HCT116 (cell line): Measurements from ENCODE around the gene TACC3. TPM values are rescaled to one million over a fixed set of nuclear protein-coding genes. Genes with fewer than 3 reads are reported as not detected.

ENCODE experiments used
- ATAC-seq: fragments of 200-7000 bp; cut with Tn5 transposase; 2 replicates; pipeline ENCODE4 v1.9.1; 2020; ENCODE audit warnings: mild to moderate bottlenecking, moderate library complexity
- BruUV-seq: library from RNA; stranded (reverse); fragments of 400-500 nt; replicated peaks from 2 replicates; lab custom pipeline; 2021; lab: Mats Ljungman, UMichigan
- CTCF ChIA-PET: fragments of 300-600 bp; sonication (Branson Sonifier 250); formaldehyde crosslinking; loops from one replicate; lab custom pipeline; 2021; ENCODE audit warnings: antibody characterized with exemption; lab: Charles Lee
- POLR2A ChIA-PET: fragments of 300-600, 350-600 bp; sonication (Branson Sonifier 250); formaldehyde crosslinking; loops from one replicate; lab custom pipeline; 2021; ENCODE audit warnings: antibody characterized with exemption; lab: Charles Lee
- RAD21 ChIA-PET, 2 experiments: fragments of 300-600 bp; sonication (Branson Sonifier 250); formaldehyde crosslinking; loops; one replicate each; lab custom pipeline; 2023; ENCODE audit warnings: low total read pairs in 2 of 2; ENCODE audit not compliant: uncharacterized antibody in 2 of 2, unreplicated experiment in 2 of 2, low non-redundant PET in 1 of 2; lab: Charles Lee
- DNase-seq: peaks from one replicate; pipeline ENCODE4 v3.0.0-alpha.2; 2010; ENCODE audit warnings: low read depth, low spot score
- H2AFZ ChIP-seq: fragments of 200-600 bp; shearing (Covaris generic), sonication (generic); 2 replicates; pipeline ENCODE4 v1.6.1; 2017; ENCODE audit warnings: low read depth, mixed run types, mixed read lengths, antibody characterized with exemption, low read length; ENCODE audit not compliant: poor library complexity, severe bottlenecking
- H3K27ac ChIP-seq: 2 replicates; pipeline ENCODE4 v1.5.1; 2012; ENCODE audit warnings: low read depth, low read length
- H3K27me3 ChIP-seq: fragments of 200-600 bp; sonication (generic); 2 replicates; pipeline ENCODE4 v1.6.1; 2016; ENCODE audit warnings: mixed run types, low read length, mixed read lengths; ENCODE audit not compliant: insufficient read depth
- H3K36me3 ChIP-seq, 2 experiments: fragments of 200-500 bp in 1 of 2; fragments of 200-600 bp in 1 of 2; sonication (Bioruptor generic) in 1 of 2; sonication (generic) in 1 of 2; 2 replicates each; pipeline versions ENCODE4 v1.5.1 to v1.6.1; 2014 to 2016; ENCODE audit warnings: low read length in 2 of 2, inconsistent platforms in 1 of 2, mixed read lengths in 1 of 2, mixed run types in 1 of 2; ENCODE audit not compliant: insufficient read depth in 2 of 2, control insufficient read depth in 1 of 2
- H3K4me1 ChIP-seq, 2 experiments: fragments of 200-600 bp in 1 of 2; sonication (generic) in 1 of 2; 2 replicates each; pipeline versions ENCODE4 v1.5.1 to v1.6.1; 2012 to 2017; ENCODE audit warnings: low read length in 2 of 2, inconsistent platforms in 1 of 2, mild to moderate bottlenecking in 1 of 2, mixed read lengths in 1 of 2, mixed run types in 1 of 2, moderate library complexity in 1 of 2; ENCODE audit not compliant: insufficient read depth in 2 of 2, control insufficient read depth in 1 of 2
- H3K4me2 ChIP-seq: fragments of 200-600 bp; sonication (generic); 2 replicates; pipeline ENCODE4 v1.6.1; 2017; ENCODE audit warnings: mixed run types, low read length, mixed read lengths
- H3K4me3 ChIP-seq, 2 experiments: fragments of 200-600 bp in 1 of 2; sonication (generic) in 1 of 2; replicated peaks in 1 of 2; 2 replicates each; pipeline ENCODE4 v1.5.1; 2011 to 2016; ENCODE audit warnings: low read length in 2 of 2, control low read depth in 1 of 2, low read depth in 1 of 2, mild to moderate bottlenecking in 1 of 2, mixed read lengths in 1 of 2, mixed run types in 1 of 2
- H3K79me2 ChIP-seq: fragments of 200-600 bp; sonication (generic); 2 replicates; pipeline ENCODE4 v1.6.1; 2017; ENCODE audit warnings: mild to moderate bottlenecking, mixed run types, low read length, moderate library complexity, mixed read lengths; ENCODE audit not compliant: insufficient read depth
- H3K9ac ChIP-seq: fragments of 200-600 bp; sonication (generic); 2 replicates; pipeline ENCODE4 v1.6.1; 2016; ENCODE audit warnings: low read length, mixed read lengths
- H3K9me2 ChIP-seq: fragments of 200-600 bp; sonication (generic), shearing (Covaris generic); 2 replicates; pipeline ENCODE4 v1.6.1; 2017; ENCODE audit warnings: mixed run types, mild to moderate bottlenecking, moderate library complexity; ENCODE audit not compliant: insufficient read depth
- H3K9me3 ChIP-seq, 2 experiments: fragments of 200-500 bp in 1 of 2; fragments of 200-600 bp in 1 of 2; sonication (Bioruptor generic) in 1 of 2; sonication (generic) in 1 of 2; 2 replicates each; pipeline ENCODE4 v1.6.1; 2014 to 2017; ENCODE audit warnings: low read length in 2 of 2, mixed read lengths in 2 of 2, inconsistent platforms in 1 of 2, low read depth in 1 of 2, mild to moderate bottlenecking in 1 of 2, mixed run types in 1 of 2, moderate library complexity in 1 of 2; ENCODE audit not compliant: control insufficient read depth in 1 of 2, insufficient read depth in 1 of 2
- H4K20me1 ChIP-seq: fragments of 200-600 bp; sonication (generic), shearing (Covaris generic); 2 replicates; pipeline ENCODE4 v1.6.1; 2017; ENCODE audit warnings: mixed run types, mild to moderate bottlenecking, moderate library complexity; ENCODE audit not compliant: insufficient read depth
- CBX3 ChIP-seq: IDR thresholded peaks from 2 replicates; pipeline ENCODE4 v1.6.1; 2012; ENCODE audit warnings: low read depth
- CEBPB ChIP-seq: IDR thresholded peaks from 2 replicates; pipeline ENCODE4 v1.6.1; 2012; ENCODE audit warnings: low read depth
- ELF1 ChIP-seq: IDR thresholded peaks from 2 replicates; pipeline ENCODE4 v1.6.1; 2012; ENCODE audit warnings: low read depth, borderline replicate concordance
- EZH2phosphoT487 ChIP-seq: fragments of 200-600 bp; IDR thresholded peaks from 2 replicates; pipeline ENCODE4 v1.6.1; 2018; ENCODE audit warnings: antibody characterized with exemption, borderline replicate concordance
- FOSL1 ChIP-seq: IDR thresholded peaks from 2 replicates; pipeline ENCODE4 v1.6.1; 2012; ENCODE audit warnings: low read depth
- RAD21 ChIP-seq: IDR thresholded peaks from 2 replicates; pipeline ENCODE4 v1.6.1; 2012; ENCODE audit warnings: low read depth, mild to moderate bottlenecking
- SP1 ChIP-seq: IDR thresholded peaks from 2 replicates; pipeline ENCODE4 v1.6.1; 2012; ENCODE audit warnings: low read depth
- SRF ChIP-seq: IDR thresholded peaks from 2 replicates; pipeline ENCODE4 v1.6.1; 2012; ENCODE audit warnings: low read depth
- intact Hi-C: fragments of 100-400 bp; cut with micrococcal nuclease; formaldehyde crosslinking; loops from 2 replicates; pipeline ENCODE4 v1.10.0; 2022
- total RNA-seq: library from RNA; stranded (reverse); gene quantifications from one replicate; pipeline ENCODE4 v1.2.1, GENCODE V29; 2021; ENCODE audit not compliant: unreplicated experiment
- TF ChIP-seq, protein P1 (sequence below): IDR thresholded peaks from 2 replicates; pipeline ENCODE4 v1.6.1; 2012; ENCODE audit warnings: low read depth
- TF ChIP-seq, protein P2 (sequence below): IDR thresholded peaks from 2 replicates; pipeline ENCODE4 v1.6.1; 2011; ENCODE audit warnings: mild to moderate bottlenecking, low read length, moderate library complexity; ENCODE audit not compliant: insufficient replicate concordance; ENCODE audit errors: extremely low read depth

The TACC3 gene
- total RNA-seq, 1 experiment from 2014 or later, result 106 TPM

DNA sequence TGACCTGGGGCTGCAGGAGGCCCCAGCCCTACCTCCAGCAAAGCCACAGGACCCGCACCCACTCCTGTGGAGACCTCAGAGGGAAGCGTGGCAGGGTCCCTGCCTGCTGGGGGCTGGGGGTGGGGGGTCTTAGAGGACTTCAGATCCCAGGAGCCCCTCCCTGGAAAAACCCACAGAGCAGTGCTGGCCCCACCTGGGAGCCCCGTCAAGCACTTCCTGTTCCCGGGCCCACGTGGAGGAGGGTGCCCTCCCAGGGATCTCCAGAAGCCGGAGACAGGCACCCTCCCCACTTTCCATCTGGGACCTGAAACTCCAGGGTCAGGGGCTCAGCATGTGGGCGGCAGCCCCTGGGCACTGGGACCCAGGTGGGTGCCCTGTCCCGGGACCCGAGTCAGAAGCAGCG lies 32.0 kb downstream of the TACC3 start:
- ChIA-PET CTCF (no interaction called here), RAD21 (no interaction called here), POLR2A (no interaction called here)
- Histone ChIP-seq H3K79me2 (no peaks in the 10 kb centered on the region), H3K27ac (no peak overlapping the region; the same call in 1 of the 2 replicates), H3K9me3 (no peaks in the 10 kb centered on the region), H4K20me1 (no peaks in the 10 kb centered on the region), H3K36me3 (no peaks in the 10 kb centered on the region), H3K27me3 (no peaks in the 10 kb centered on the region), H2AFZ (no peak overlapping the region), H3K9ac (no peak overlapping the region), H3K4me2 (no peak overlapping the region), H3K4me1 (peaks cover 0 to 15% of the 10 kb centered on the region in 2 experiments; a peak in 1 of 4 replicates), H3K9me2 (no peaks in the 10 kb centered on the region), H3K4me3 (no peak overlapping the region)
- BruUV-seq, result no TSS peak
- DNase-seq, result no peak
- intact Hi-C loops, result no loop called here
- TF ChIP-seq FOSL1, result no peak
- TF ChIP-seq, protein P1, sequence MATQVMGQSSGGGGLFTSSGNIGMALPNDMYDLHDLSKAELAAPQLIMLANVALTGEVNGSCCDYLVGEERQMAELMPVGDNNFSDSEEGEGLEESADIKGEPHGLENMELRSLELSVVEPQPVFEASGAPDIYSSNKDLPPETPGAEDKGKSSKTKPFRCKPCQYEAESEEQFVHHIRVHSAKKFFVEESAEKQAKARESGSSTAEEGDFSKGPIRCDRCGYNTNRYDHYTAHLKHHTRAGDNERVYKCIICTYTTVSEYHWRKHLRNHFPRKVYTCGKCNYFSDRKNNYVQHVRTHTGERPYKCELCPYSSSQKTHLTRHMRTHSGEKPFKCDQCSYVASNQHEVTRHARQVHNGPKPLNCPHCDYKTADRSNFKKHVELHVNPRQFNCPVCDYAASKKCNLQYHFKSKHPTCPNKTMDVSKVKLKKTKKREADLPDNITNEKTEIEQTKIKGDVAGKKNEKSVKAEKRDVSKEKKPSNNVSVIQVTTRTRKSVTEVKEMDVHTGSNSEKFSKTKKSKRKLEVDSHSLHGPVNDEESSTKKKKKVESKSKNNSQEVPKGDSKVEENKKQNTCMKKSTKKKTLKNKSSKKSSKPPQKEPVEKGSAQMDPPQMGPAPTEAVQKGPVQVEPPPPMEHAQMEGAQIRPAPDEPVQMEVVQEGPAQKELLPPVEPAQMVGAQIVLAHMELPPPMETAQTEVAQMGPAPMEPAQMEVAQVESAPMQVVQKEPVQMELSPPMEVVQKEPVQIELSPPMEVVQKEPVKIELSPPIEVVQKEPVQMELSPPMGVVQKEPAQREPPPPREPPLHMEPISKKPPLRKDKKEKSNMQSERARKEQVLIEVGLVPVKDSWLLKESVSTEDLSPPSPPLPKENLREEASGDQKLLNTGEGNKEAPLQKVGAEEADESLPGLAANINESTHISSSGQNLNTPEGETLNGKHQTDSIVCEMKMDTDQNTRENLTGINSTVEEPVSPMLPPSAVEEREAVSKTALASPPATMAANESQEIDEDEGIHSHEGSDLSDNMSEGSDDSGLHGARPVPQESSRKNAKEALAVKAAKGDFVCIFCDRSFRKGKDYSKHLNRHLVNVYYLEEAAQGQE, result no peak
- no peak for ATAC-seq

DNA sequence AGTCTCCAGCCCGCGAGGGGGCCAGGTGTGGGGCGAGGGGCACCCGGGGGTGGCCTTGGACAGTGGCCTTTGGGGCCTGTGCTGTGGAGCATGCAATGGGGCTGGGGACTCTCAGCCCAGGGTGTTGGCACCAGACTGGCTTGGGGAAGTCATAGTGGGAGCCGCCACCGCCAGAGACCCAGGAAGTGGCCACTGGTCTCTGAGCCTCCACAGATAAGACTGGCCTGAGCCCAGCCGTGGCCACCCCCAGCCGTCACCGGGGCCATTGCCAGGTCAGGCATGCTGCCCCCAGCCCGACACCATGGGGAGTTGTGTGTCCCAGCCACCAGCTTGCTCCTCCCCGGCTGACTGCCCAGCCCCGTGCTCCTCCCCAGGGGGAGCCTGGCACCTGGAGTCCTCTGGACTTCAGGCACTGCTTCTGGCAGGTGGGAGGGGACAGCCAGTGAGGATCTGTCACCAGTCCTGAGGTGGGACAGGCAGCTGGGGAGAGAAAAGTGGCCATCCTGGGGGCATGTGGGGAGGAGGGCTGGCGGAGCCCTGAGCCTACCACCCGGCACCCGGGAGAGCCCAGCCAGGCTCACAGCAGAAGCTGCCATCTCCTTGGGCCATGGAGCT lies 32.5 kb downstream of the TACC3 start:
- Histone ChIP-seq H3K27ac (no peak overlapping the region; the same call in 1 of the 2 replicates), H3K79me2 (no peaks in the 10 kb centered on the region), H2AFZ (no peak overlapping the region), H3K27me3 (no peaks in the 10 kb centered on the region), H3K4me1 (peaks cover 0 to 11% of the 10 kb centered on the region in 2 experiments; a peak in 1 of 4 replicates), H3K9ac (no peak overlapping the region), H3K9me2 (no peaks in the 10 kb centered on the region), H4K20me1 (no peaks in the 10 kb centered on the region), H3K4me2 (no peak overlapping the region), H3K36me3 (no peaks in the 10 kb centered on the region), H3K4me3 (no peak overlapping the region), H3K9me3 (no peaks in the 10 kb centered on the region)
- intact Hi-C loops, result no loop called here
- BruUV-seq, result no TSS peak
- POLR2A ChIA-PET, result no interaction called here
- RAD21 ChIA-PET, result no interaction called here
- DNase-seq, result no peak
- CTCF ChIA-PET, result interaction anchor here (1.3 kb wide), 1 partner anchor 14 kb away, joined by 4 read pairs; no protein-coding TSS in a partner anchor
- ATAC-seq, result no peak
- no peak for TF ChIP-seq ELF1
- TF ChIP-seq CEBPB, result no peak
- TF ChIP-seq SRF, result no peak
- TF ChIP-seq CBX3, result no peak
- TF ChIP-seq, protein P1, result no peak
- no peak for TF ChIP-seq RAD21
- no peak for TF ChIP-seq SP1
- TF ChIP-seq, protein P2, sequence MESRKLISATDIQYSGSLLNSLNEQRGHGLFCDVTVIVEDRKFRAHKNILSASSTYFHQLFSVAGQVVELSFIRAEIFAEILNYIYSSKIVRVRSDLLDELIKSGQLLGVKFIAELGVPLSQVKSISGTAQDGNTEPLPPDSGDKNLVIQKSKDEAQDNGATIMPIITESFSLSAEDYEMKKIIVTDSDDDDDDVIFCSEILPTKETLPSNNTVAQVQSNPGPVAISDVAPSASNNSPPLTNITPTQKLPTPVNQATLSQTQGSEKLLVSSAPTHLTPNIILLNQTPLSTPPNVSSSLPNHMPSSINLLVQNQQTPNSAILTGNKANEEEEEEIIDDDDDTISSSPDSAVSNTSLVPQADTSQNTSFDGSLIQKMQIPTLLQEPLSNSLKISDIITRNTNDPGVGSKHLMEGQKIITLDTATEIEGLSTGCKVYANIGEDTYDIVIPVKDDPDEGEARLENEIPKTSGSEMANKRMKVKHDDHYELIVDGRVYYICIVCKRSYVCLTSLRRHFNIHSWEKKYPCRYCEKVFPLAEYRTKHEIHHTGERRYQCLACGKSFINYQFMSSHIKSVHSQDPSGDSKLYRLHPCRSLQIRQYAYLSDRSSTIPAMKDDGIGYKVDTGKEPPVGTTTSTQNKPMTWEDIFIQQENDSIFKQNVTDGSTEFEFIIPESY, result no peak
- TF ChIP-seq EZH2phosphoT487, result no peak
